ENCODE data around the gene SLC39A11.

The SLC39A11 gene

DNA sequence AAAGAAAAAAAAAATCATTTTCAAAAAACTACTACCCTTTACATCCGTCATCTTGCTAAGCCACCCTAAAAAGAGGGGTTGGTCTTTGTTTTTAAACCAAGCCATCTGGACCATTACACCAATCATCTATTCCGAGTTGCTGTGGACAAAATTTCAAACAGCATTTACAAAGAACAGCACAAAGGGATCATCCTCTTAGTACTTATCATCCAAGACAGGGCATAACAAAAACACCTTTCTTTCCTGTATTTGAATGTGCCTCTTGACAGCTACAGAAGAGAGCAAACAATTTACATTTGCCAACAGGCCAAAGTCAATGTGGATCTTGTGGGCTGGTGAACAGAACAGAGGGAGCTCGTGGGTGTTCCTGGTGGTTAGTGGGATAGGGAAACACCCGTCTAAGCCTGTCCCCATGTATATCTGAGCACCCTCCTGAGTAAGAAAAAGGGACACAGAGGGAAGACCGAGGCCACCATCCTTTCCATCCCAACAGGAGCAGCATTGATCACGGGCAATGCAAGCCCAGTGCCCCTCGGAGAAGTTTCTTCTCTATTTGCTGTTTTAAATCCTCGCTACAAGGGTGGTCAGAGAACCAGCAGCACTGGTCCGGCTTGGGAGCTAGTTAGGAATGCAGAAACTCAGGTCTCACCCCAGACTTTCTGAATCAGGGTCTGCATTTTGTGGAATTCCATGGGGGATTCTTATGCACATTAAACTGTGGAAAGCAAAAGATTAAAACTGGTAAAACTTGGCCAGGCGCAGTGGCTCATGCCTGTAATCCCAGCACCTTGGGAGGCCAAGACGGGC lies 1.9 kb downstream of the SLC39A11 start:
- H3K27me3 ChIP-seq (replicated peaks) = no peaks in the 10 kb centered on the region
- TF ChIP-seq, protein P1, sequence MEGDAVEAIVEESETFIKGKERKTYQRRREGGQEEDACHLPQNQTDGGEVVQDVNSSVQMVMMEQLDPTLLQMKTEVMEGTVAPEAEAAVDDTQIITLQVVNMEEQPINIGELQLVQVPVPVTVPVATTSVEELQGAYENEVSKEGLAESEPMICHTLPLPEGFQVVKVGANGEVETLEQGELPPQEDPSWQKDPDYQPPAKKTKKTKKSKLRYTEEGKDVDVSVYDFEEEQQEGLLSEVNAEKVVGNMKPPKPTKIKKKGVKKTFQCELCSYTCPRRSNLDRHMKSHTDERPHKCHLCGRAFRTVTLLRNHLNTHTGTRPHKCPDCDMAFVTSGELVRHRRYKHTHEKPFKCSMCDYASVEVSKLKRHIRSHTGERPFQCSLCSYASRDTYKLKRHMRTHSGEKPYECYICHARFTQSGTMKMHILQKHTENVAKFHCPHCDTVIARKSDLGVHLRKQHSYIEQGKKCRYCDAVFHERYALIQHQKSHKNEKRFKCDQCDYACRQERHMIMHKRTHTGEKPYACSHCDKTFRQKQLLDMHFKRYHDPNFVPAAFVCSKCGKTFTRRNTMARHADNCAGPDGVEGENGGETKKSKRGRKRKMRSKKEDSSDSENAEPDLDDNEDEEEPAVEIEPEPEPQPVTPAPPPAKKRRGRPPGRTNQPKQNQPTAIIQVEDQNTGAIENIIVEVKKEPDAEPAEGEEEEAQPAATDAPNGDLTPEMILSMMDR (IDR thresholded peaks at IDR 0.05; ENCODE audit: low read depth, low read length, missing control alignments) = no peak
- no peaks in the 10 kb centered on the region for H3K36me3 ChIP-seq (replicated peaks)
- no peak for DNase-seq
- no peak overlapping the region for H3K4me3 ChIP-seq (ENCODE audit: low read depth, low read length)
- in situ Hi-C loops (cut with HindIII; ENCODE audit: low pct_ligation_motif_present, low sequenced_read_pairs) = no loop called here
- no peak overlapping the region for H3K27ac ChIP-seq

DNA sequence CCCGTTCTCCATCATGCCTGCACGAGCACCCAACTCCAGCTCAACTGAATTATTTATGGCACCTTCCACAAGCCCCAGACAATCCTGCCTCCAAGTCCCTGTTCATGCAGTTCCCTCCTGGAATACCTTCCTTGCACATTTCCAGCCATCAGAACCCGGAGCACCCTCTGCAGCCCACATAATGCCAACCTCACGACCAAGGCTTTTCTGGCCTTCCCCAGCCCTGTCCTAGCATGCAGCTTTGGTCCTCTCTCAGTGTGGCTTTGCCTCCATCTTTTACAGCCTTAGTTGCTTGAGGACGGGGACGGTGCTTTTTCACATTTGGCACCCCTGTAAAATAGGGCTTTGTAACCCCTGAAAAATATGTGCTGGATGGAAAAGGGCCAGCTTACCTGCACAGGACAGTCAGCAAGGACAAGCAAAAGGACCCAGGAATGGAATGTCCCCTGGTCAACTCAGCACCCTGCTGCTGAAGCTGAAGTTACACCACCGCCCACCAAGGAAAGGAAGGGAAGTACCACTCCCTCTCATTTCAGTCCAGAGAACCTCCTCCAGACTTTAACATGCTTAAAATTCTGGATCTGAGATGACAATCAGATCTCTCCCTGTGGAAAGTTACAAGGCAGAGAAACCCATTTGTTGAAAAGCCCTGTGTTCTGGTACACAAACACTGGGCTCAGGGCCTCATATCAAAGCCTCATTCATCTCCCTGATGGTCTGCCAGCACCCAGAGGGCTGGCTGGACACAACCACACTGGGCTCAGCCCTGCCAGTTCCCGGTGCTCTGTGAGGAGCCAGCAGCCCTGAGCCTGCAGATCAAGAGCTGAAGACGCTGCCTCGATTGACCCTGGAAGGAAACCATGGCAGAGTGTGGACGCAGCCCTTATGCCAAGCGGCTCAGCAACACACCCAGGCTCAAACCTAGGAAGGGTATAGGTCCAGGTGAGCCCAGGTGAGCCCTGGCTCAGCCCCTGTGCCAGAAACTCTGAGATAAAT lies 2.9 kb downstream of the SLC39A11 start:
- Histone ChIP-seq H3K36me3 (replicated peaks) (no peaks in the 10 kb centered on the region), H3K27ac (no peak overlapping the region), H3K27me3 (replicated peaks) (no peaks in the 10 kb centered on the region), H3K4me3 (ENCODE audit: low read depth, low read length) (no peak overlapping the region)
- in situ Hi-C loops (cut with HindIII; ENCODE audit: low pct_ligation_motif_present, low sequenced_read_pairs) = no loop called here
- TF ChIP-seq, protein P1 (IDR thresholded peaks at IDR 0.05; ENCODE audit: low read depth, low read length, missing control alignments) = no peak
- DNase-seq = no peak

DNA sequence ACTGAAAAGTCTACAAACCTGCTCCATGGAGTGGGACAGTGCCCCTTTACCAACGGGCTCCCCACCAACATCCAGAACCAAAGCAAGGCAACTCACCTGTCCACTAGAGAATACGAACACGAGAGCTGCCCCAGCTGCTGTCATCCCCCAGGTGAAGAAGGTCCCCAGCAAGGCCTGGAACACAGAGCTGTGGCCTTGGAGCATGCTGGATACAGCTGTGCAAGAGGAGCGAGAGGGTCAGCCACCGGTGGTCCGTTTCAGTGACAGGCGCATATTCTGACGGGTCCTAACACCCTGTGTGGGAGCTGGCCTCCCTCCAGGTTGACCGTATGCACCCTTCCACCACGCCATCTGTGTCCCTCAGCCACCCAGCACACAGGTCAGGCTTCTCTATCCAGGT lies 3.9 kb downstream of the SLC39A11 start:
- H3K27me3 ChIP-seq (replicated peaks) = no peaks in the 10 kb centered on the region
- no peak overlapping the region for H3K4me3 ChIP-seq (ENCODE audit: low read depth, low read length)
- in situ Hi-C loops (cut with HindIII; ENCODE audit: low pct_ligation_motif_present, low sequenced_read_pairs) = no loop called here
- no peak for DNase-seq
- TF ChIP-seq, protein P1 (IDR thresholded peaks at IDR 0.05; ENCODE audit: low read depth, low read length, missing control alignments) = no peak
- no peak overlapping the region for H3K27ac ChIP-seq
- H3K36me3 ChIP-seq (replicated peaks) = no peaks in the 10 kb centered on the region

DNA sequence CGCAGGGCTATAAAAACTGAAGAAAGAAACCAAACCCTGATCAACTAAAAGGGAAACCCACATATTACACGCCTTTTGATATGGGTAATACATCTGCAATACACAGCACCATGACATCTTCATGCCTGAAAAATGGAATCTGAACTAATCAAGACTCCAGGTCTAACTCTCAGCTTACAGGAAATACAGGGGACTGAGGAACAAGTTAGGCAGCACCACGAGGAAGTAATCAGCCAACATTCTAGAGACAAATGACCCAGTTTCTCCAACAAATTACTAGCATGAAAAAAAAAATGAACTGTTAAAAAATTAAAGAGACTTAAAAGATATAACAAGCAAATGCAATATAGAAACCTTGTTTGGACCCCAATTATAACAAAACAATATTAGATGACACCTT lies 9.1 kb downstream of the SLC39A11 start:
- in situ Hi-C loops (cut with HindIII; ENCODE audit: low pct_ligation_motif_present, low sequenced_read_pairs) = no loop called here
- H3K36me3 ChIP-seq (replicated peaks) = no peaks in the 10 kb centered on the region

DNA sequence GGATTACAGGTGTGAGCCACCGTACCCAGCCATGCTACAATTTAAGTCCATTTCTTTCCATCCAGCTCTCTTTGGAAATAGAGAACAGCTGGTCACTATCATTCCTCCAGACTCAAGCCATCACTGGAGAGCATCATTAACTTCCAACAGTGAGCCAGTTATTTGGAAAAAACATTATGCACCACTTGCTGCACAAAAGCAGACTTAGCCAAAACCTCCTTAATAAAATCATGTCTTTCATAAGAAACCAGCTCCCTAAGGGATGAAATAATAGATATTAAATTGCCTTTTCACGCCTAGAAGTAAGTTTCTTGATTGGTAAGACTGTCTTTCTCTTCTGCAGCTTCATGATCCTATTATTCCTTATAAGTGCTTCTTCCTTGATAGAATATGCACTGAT lies 17.9 kb downstream of the SLC39A11 start:
- Histone ChIP-seq H3K4me3 (ENCODE audit: low read depth, low read length) (no peak overlapping the region), H3K27ac (no peak overlapping the region), H3K36me3 (replicated peaks) (no peaks in the 10 kb centered on the region), H3K27me3 (replicated peaks) (no peaks in the 10 kb centered on the region)
- in situ Hi-C loops (cut with HindIII; ENCODE audit: low pct_ligation_motif_present, low sequenced_read_pairs) = no loop called here
- TF ChIP-seq, protein P1 (IDR thresholded peaks at IDR 0.05; ENCODE audit: low read depth, low read length, missing control alignments) = no peak
- DNase-seq = no peak

More for the DNA sequence above, 9.1 kb downstream of the SLC39A11 start:
- Histone ChIP-seq H3K27ac (no peak overlapping the region), H3K27me3 (replicated peaks) (no peaks in the 10 kb centered on the region), H3K4me3 (ENCODE audit: low read depth, low read length) (no peak overlapping the region)
- TF ChIP-seq, protein P1 (IDR thresholded peaks at IDR 0.05; ENCODE audit: low read depth, low read length, missing control alignments) = no peak
- no peak for DNase-seq
